ENCODE measurements around the gene NTF4.

NTF4 gene

DNA sequence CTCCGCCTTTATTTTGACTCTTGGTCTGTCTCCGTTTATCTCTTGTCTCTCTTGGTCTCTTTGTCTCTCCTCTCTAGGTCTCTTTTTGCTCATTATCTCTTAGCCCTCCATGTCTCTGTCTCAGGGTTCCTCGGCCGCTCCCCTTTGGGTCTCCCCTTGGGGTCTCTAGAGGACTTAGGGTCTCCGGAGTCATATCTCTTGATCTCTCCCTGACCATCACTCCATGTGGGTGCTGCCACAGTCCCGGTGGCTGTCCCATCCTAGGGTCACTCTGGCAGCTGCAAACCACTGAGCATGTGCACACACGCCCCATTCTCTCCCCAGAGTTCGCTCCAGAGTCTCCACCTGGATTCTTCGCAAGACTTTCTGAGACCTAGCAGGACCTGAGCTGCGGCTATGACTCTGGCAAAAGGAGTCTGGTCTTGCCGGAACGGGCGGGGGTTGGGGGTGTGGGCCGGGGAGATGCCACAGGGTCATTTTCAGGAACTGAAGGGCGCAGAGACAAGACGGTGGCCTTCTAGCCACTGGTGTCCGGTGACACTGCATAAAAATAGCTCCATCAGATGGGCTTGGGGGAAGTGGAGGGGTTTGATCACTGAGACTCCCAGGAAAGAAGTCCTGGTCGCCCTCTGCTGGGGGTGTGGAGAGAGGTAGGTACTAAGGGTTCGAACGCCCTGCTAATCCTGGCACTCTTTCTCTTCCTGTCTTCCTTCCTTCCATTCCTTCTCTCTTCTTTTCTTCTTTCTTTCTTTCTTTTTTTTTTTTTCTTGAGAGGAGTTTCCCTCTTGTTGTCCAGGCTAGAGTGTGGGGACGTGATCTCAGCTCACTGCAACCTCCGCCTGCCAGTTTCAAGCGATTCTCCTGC is 9.1 kb upstream of the NTF4 start:
- peak; percentile 32 for TF ChIP-seq CTCF (IDR thresholded peaks at IDR 0.05; ENCODE audit: borderline replicate concordance, insufficient read depth, low read depth, low read length)
- no peak overlapping the region for H3K4me3 ChIP-seq (ENCODE audit: low read depth, low read length)

GRCh38 chr19:49071860-49072547 is 7.4 kb upstream of the NTF4 start:
- TF ChIP-seq CTCF (IDR thresholded peaks at IDR 0.05; ENCODE audit: borderline replicate concordance, insufficient read depth, low read depth, low read length) = no peak
- H3K4me3 ChIP-seq (ENCODE audit: low read depth, low read length) = no peak overlapping the region

DNA sequence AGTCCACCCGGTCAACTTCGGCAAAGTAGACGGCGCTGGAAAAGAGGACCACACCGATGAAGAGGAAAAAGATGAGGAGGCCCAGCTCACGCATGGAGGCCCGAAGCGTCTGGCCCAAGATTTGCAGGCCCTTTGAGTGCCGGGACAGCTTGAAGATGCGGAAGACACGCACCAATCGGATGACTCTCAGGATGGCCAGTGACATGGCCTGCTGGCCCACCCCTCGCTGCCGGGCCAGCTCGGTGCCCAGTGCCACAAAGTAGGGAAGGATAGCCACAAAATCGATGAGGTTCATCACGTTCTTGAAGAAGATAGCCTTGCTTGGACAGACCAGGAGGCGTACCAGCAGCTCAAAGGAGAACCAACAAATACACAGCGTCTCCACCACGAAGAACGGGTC is 5.8 kb upstream of the NTF4 start:
- no peak overlapping the region for H3K4me3 ChIP-seq (ENCODE audit: low read depth, low read length)
- TF ChIP-seq CTCF (IDR thresholded peaks at IDR 0.05; ENCODE audit: borderline replicate concordance, insufficient read depth, low read depth, low read length) = no peak

DNA sequence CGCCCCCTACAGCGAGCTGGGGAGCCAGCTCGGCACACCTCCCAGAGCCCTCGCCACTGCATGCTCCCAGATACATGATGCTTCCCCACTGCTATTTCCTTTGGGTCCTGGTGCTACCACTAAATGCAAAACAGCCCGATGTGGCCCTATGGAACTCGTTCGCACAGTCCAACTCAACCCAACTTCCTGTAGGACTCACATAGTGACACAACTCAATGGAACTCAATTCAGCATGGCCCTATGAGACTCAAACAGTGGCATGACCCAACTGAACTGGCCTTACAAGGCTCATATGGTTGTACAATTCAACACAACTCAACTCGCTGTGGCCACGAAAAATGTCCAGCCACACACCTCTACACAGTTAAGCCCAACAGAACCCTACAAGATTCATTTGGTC is 4.4 kb upstream of the NTF4 start:
- H3K4me3 ChIP-seq (ENCODE audit: low read depth, low read length) = no peak overlapping the region
- TF ChIP-seq CTCF (IDR thresholded peaks at IDR 0.05; ENCODE audit: borderline replicate concordance, insufficient read depth, low read depth, low read length) = no peak

GRCh38 chr19:49067554-49067953 is 2.9 kb upstream of the NTF4 start:
- no peak for TF ChIP-seq CTCF (IDR thresholded peaks at IDR 0.05; ENCODE audit: borderline replicate concordance, insufficient read depth, low read depth, low read length)
- no peak overlapping the region for H3K4me3 ChIP-seq (ENCODE audit: low read depth, low read length)

GRCh38 chr19:49065905-49066512 is 1.4 kb upstream of the NTF4 start:
- no peak for TF ChIP-seq CTCF (IDR thresholded peaks at IDR 0.05; ENCODE audit: borderline replicate concordance, insufficient read depth, low read depth, low read length)
- no peak overlapping the region for H3K4me3 ChIP-seq (ENCODE audit: low read depth, low read length)
